NCI-H1436 treated with DMSO at 0.1 percent for 48 hours (cell line): Measurements from ENCODE around the gene TAF11L3.
"Not testable (repeated sequence)": the region's sequence is repeated elsewhere in the genome, so short reads cannot be mapped to it uniquely, and the experiment has no call there.

Source experiments
- DNase-seq: peaks from one replicate; lab custom pipeline; 2025; lab: John Stamatoyannopoulos, UW

TAF11L3 gene

GRCh38 chr5:17518067-17518466 is at the start of gene TAF11L3:
Gene TAF11L3, plus strand, starts transcription at chr5:17518367.
- not testable (repeated sequence) for DNase-seq

- no peak for DNase-seq
Measured at GRCh38 chr5:17470064-17470463, 48.1 kb upstream of the TAF11L3 start.

GRCh38 chr5:17475064-17475463 is 43.1 kb upstream of the TAF11L3 start:
- not testable (repeated sequence) for DNase-seq

- DNase-seq = no peak
Measured at GRCh38 chr5:17477043-17477442, 41.1 kb upstream of the TAF11L3 start.

GRCh38 chr5:17477573-17478265 is 40.4 kb upstream of the TAF11L3 start:
- no peak for DNase-seq

GRCh38 chr5:17481378-17481777 is 36.8 kb upstream of the TAF11L3 start:
- DNase-seq = no peak

- no peak for DNase-seq
Measured at GRCh38 chr5:17482790-17483189, 35.4 kb upstream of the TAF11L3 start.

GRCh38 chr5:17486464-17487173 is 31.5 kb upstream of the TAF11L3 start:
- DNase-seq = not testable (repeated sequence)

- no peak for DNase-seq
Measured at GRCh38 chr5:17487174-17487512, 31.0 kb upstream of the TAF11L3 start.

GRCh38 chr5:17491257-17491656 is 26.9 kb upstream of the TAF11L3 start:
- not testable (repeated sequence) for DNase-seq

GRCh38 chr5:17492770-17493169 is 25.4 kb upstream of the TAF11L3 start:
- DNase-seq = no peak

GRCh38 chr5:17497446-17497845 is 20.7 kb upstream of the TAF11L3 start:
- no peak for DNase-seq

GRCh38 chr5:17497931-17498330 is 20.2 kb upstream of the TAF11L3 start, which contains the start of gene TAF11L2:
Gene TAF11L2, plus strand, starts transcription at chr5:17498231.
- DNase-seq = not testable (repeated sequence)

GRCh38 chr5:17511775-17512325 is 6.3 kb upstream of the TAF11L3 start:
- no peak for DNase-seq

GRCh38 chr5:17517526-17517925 is 641 bp upstream of the TAF11L3 start:
- not testable (repeated sequence) for DNase-seq

- DNase-seq = not testable (repeated sequence)
Measured at GRCh38 chr5:17519508-17519907, 1.3 kb downstream of the TAF11L3 start.

- DNase-seq = not testable (repeated sequence)
Measured at GRCh38 chr5:17521501-17521900, 3.3 kb downstream of the TAF11L3 start, which contains the start of gene TAF11L4. Gene TAF11L4, plus strand, starts transcription at chr5:17521801.

- not testable (repeated sequence) for DNase-seq
Measured at GRCh38 chr5:17524935-17525334, 6.8 kb downstream of the TAF11L3 start, which contains the start of gene TAF11L5. Gene TAF11L5, plus strand, starts transcription at chr5:17525235.

GRCh38 chr5:17526504-17526903 is 8.3 kb downstream of the TAF11L3 start:
- not testable (repeated sequence) for DNase-seq

- not testable (repeated sequence) for DNase-seq
Measured at GRCh38 chr5:17528369-17528768, 10.2 kb downstream of the TAF11L3 start, which contains the start of gene TAF11L6. Gene TAF11L6, plus strand, starts transcription at chr5:17528669.
